Prostate gland (tissue), 2 donors: Measurements from ENCODE around the gene DHRS4L2.

Experiments used
- CTCF ChIP-seq, 4 experiments: fragments of 200-600 bp in 2 of 4; fragments of 450-650 bp in 2 of 4; sonication (generic) in 2 of 4; IDR thresholded peaks; 1 replicate in 3 of 4; 2 replicates in 1 of 4; pipeline ENCODE4 v1.5.1; 2016 to 2019; ENCODE audit warnings: antibody characterized with exemption in 4 of 4, mild to moderate bottlenecking in 2 of 4, moderate library complexity in 2 of 4
- POLR2A ChIP-seq: fragments of 450-650 bp; IDR thresholded peaks from one replicate; pipeline ENCODE4 v1.6.1; 2016; ENCODE audit warnings: antibody characterized with exemption, mild to moderate bottlenecking
- POLR2AphosphoS5 ChIP-seq: sonication (generic); formaldehyde crosslinking; IDR thresholded peaks from one replicate; pipeline ENCODE4 v1.6.1; 2017; ENCODE audit warnings: antibody characterized with exemption

GRCh38 chr14:23941230-23941629, 47.5 kb upstream of the DHRS4L2 start:
- TF ChIP-seq CTCF (IDR thresholded peaks at IDR 0.05) (no peak), POLR2AphosphoS5 (no peak), POLR2A (no peak)
